IPS-NIHi7 (cell line): Measurements from ENCODE around the gene COL23A1.

Experiments used
- DNase-seq: peaks from one replicate; pipeline ENCODE4 v3.0.0; 2012; ENCODE audit warnings: mixed read lengths; ENCODE audit errors: extremely low spot score

The COL23A1 gene

DNA sequence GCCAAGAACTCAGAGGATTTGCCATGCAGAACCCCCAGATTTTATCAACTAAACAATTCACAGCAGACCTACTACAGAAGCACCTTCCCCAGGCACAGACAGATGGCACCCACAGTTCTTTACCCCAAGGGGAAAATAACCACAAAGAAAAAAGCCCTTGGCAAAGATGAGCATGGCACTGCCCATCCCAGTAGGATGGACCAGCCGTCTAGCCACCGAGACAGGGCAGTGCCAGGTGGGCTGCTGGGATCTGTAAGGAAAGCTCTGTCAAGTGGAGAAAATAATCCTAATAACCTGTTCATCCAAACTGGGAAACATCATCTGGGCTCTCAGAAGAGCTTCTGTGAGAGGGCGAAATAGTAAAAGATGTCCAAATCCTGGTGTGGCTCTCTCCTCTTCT is 130.0 kb downstream of the COL23A1 start:
- no peak for DNase-seq

GRCh38 chr5:178458140-178458539 is 132.1 kb downstream of the COL23A1 start:
- DNase-seq = no peak

DNA sequence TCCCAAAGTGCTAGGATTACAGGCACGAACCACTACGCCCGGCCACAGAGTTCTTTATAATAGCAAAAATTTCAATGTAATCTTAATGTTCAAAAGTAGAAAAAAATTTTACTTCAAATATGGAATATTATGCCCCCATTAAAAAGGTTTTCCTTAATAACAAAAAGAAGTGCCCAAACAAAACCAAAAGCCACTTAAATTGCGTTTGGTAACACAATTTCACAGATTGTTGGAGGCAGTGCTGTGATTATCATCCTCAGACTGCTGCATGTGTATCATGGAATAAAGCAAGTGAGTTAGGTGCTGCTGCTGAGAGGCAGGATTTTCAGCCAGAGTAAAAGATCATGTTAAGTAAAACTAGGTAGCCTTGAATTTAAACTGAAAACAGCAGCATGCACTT is 132.7 kb downstream of the COL23A1 start:
- no peak for DNase-seq

DNA sequence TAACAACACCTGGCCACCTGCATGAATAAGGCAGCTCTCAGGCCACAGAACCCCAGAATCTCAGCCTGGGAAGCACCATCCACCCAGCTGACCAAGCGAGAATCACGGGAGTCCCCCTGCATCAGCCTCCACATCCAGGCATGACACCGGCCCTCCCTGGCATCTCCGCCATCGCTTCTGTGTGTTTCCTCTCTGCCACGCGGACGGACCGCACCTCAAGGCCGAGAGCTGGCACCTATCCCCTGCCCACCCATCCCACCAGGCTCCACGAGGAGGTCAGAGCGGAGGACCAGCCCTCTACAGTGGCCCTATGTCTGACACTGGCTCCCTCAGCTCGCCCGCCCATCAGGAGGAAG is 134.7 kb downstream of the COL23A1 start:
- no peak for DNase-seq

GRCh38 chr5:178454821-178455479 is 135.2 kb downstream of the COL23A1 start:
- no peak for DNase-seq

- DNase-seq = no peak
Measured at GRCh38 chr5:178454303-178454702, 135.9 kb downstream of the COL23A1 start.

GRCh38 chr5:178453224-178453623 is 137.0 kb downstream of the COL23A1 start:
- no peak for DNase-seq

DNA sequence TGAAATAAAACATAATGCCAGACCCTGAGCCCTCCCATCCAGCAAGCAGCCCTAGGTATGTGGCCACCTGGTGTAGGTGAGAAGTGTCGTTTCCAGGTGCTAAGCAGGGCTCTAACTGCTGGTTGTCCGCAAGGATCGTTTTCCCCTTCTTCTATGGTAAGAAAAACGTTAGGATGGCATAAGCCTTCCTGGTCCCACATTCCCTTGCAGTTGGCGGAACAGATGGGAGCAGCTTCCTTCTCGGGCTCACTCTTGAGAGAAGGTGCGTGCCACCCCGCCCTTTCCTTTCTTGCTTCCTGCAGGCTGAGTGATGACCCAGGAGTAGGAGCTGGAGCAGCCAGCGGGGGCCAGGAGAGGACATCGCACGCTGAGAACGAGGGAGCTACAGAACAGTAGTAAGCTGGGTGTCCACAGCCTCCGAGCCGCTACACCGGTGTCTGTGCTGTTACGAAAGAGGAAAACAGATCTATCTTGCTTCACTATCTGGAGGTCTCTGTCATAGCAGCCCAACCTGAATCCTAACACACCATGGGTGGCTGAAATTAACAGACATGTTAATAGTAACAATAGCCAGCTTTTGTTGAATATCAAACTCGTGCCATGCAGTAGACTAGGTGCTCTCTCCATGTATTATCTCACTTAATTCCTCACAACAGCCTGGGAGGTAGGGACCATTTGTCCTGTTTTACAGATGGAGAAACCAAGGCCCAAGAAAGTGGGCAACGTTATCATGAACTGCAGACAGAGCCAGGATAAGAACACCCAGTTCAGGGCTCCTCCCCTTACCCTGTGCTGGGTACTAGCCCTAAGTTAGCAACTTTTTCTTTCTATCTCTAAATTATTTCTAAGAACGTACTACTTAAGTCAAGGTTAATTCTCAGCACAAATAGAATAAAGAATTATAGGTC is 139.8 kb downstream of the COL23A1 start:
- DNase-seq = no peak

- no peak for DNase-seq
Measured at GRCh38 chr5:178449163-178450070, 140.8 kb downstream of the COL23A1 start.

DNA sequence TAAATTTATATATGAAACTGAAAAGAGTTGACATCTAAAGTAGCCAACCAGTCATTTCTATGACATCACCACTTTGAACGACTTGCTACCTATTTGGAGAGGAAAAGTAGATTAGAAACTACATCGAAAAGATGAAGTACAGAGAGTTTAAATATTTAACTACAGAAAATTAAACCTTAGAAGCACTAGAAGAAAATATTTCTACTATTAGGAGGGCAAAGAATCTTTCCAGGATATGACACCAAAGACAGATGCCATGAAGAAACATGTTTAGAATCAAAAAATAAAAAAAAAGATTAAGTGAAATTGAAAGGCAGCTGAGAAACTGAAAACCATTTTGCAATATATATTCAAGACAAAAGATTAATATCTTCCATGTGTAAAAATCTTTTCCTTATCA is 144.7 kb downstream of the COL23A1 start:
- no peak for DNase-seq

- no peak for DNase-seq
Measured at GRCh38 chr5:178442405-178443257, 147.6 kb downstream of the COL23A1 start.

- DNase-seq = no peak
Measured at GRCh38 chr5:178441486-178442270, 148.5 kb downstream of the COL23A1 start.

GRCh38 chr5:178440181-178440580 is 150.0 kb downstream of the COL23A1 start:
- no peak for DNase-seq

- no peak for DNase-seq
Measured at GRCh38 chr5:178439493-178440180, 150.6 kb downstream of the COL23A1 start.

DNA sequence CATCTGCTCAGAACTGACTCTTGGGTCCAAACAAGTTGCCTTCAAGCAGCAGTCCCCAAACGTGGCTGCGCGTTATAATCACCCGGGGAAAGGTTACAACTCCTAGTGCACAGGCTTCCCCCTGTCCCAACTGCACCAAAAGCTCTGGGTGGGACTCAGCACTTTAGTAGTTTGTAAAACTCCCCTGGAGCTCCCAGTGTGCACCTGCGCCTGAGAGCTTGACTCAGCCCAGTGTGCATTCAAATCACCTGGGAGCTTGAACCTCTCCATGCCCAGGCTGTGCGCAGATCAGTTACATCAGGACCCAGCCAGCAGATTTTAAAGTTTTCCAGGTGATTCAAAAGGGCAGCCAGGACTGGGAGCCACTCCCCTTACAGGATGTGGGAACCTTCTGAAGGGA is 151.4 kb downstream of the COL23A1 start:
- no peak for DNase-seq

DNA sequence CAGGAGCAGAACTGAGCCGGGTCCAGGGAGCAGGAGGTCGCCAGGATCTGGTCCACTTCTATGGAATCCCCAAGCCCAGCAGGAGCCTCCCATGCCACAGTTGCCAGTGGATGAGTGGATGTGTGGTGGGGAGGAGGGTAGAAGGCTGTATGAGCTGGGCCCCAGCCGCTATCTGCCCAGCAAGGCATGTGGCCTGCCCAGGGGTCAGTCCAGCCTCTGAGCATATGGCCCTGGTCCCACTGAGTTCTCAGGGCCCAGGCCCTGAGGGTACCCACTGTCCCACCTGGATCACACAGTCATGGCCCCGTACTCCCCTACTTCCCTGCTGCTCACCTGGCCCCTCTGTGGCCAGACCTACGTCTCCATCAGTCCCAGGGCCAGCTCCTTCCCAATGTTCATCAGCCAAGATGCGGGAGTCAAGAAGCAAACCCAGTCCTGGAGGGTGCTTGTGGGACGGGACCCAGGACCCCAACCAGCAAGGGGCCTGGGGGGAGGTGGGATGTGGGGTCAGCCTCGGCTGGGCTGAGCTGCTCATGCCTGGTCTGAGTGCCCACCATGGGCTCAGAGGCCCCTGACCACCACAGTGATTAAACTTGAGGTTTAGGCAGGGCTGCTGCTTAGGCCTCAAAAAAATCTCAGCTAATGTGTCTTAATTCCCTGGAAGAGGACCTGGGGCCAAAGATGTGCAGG is 152.7 kb downstream of the COL23A1 start:
- DNase-seq = no peak

- no peak for DNase-seq
Measured at GRCh38 chr5:178436326-178436940, 153.8 kb downstream of the COL23A1 start.

DNA sequence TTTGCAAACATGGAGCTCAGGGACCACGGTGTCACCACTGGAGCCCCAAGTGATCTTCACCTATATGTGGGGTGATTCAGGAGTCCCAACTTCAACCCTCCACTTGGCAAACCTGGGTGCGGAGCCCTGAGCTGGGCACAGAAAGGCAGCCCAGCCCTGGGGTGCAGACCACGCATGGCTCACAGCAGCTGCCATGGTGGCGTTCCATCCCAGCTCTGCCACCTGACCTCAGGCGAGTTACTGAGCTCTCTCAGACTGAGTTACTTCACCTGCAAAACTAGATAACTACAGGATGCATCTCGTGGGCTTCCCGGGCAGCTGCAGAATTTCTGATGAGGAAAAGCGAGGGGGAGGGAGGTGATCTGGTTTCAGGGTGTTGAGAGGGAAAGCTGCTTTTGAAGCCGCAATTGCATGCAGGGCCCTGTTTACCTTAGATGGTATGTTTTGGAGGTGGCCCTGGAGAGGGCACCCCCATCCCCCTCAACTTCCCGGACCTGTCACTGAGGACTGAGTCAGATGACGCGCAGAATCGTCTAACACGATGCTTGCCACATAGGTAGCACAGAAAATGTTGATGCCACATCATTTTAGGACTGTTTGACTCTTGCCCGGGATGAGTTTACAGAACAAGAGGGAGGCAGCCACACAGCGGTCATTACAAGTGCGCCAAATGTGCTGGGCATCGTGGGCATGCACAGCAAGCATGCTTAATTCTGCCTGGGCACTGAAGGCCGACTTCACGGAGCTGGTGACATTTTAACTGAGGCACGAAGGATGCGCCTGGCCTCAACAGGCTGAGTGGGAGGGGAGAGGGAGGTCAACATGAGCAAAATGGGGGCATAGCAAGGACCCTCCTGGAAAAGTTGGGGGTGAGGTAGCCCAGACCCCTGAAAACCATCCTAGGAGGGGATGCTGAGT is 154.6 kb downstream of the COL23A1 start:
- no peak for DNase-seq
